AG04450 (cell line): ENCODE measurements around the gene TNS3. TPM values are rescaled to one million over a fixed set of nuclear protein-coding genes. Genes with fewer than 3 reads are reported as not detected.
A peak's percentile ranks its signal among the peaks of the same experiment; 100 is the strongest.

ENCODE experiments used
- CTCF ChIA-PET: fragments of 300-600, 350-600 bp; formaldehyde crosslinking; extraction: SDS; loops from one replicate; lab custom pipeline; 2022; ENCODE audit warnings: antibody characterized with exemption, inconsistent platforms; lab: Charles Lee
- POLR2A ChIA-PET: fragments of 350-600 bp; formaldehyde crosslinking; extraction: SDS; loops from one replicate; lab custom pipeline; 2021; ENCODE audit warnings: antibody characterized with exemption, inconsistent platforms; lab: Yijun Ruan, JAX
- DNase-seq: peaks from one replicate; pipeline ENCODE4 v3.0.0-alpha.2; 2011; ENCODE audit warnings: low read depth, low spot score
- H3K27ac ChIP-seq: one replicate; pipeline ENCODE4 v1.5.1; 2012; ENCODE audit warnings: low read depth, low read length, control low read depth
- H3K27me3 ChIP-seq: one replicate; pipeline ENCODE4 v1.6.0; 2012; ENCODE audit warnings: low read length; ENCODE audit not compliant: control insufficient read depth, insufficient read depth
- H3K4me3 ChIP-seq: 2 replicates; pipeline ENCODE4 v1.5.1; 2011; ENCODE audit warnings: mild to moderate bottlenecking, low read depth, low read length, control low read depth
- H3K9me3 ChIP-seq: 2 replicates; pipeline ENCODE4 v1.5.1; 2012; ENCODE audit warnings: low read length; ENCODE audit not compliant: control insufficient read depth, insufficient read depth
- polyA plus RNA-seq: library from polyadenylated mRNA; depleted of rRNA; stranded (reverse); fragments of >200 nt; gene quantifications from 2 replicates; pipeline ENCODE4 v1.2.3, GENCODE V29; 2011
- TF ChIP-seq, protein P1 (sequence below): IDR thresholded peaks from 2 replicates; pipeline ENCODE4 v1.5.1; 2011; ENCODE audit warnings: low read depth, low read length, control low read depth, inconsistent platforms

TNS3 gene
- polyA plus RNA-seq, 1 experiment = 131 TPM

GRCh38 chr7:47427051-47427643 lies 154.8 kb downstream of the TNS3 start:
- H3K4me3 ChIP-seq = no peak overlapping the region
- peak overlapping the region; percentile 11 for H3K27ac ChIP-seq
- ChIA-PET CTCF (interaction anchor here (1.0 to 1.5 kb wide), 2 partner anchors 9 kb away, joined by 3 to 5 read pairs; no protein-coding TSS in a partner anchor), POLR2A (no interaction called here)
- H3K9me3 ChIP-seq = no peaks in the 10 kb centered on the region
- TF ChIP-seq, protein P1, sequence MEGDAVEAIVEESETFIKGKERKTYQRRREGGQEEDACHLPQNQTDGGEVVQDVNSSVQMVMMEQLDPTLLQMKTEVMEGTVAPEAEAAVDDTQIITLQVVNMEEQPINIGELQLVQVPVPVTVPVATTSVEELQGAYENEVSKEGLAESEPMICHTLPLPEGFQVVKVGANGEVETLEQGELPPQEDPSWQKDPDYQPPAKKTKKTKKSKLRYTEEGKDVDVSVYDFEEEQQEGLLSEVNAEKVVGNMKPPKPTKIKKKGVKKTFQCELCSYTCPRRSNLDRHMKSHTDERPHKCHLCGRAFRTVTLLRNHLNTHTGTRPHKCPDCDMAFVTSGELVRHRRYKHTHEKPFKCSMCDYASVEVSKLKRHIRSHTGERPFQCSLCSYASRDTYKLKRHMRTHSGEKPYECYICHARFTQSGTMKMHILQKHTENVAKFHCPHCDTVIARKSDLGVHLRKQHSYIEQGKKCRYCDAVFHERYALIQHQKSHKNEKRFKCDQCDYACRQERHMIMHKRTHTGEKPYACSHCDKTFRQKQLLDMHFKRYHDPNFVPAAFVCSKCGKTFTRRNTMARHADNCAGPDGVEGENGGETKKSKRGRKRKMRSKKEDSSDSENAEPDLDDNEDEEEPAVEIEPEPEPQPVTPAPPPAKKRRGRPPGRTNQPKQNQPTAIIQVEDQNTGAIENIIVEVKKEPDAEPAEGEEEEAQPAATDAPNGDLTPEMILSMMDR = no peak
- no peak for DNase-seq
- no peaks in the 10 kb centered on the region for H3K27me3 ChIP-seq

GRCh38 chr7:47424523-47424922 lies 157.4 kb downstream of the TNS3 start:
- Histone ChIP-seq H3K27me3 (no peaks in the 10 kb centered on the region), H3K9me3 (no peaks in the 10 kb centered on the region), H3K27ac (no peak overlapping the region), H3K4me3 (no peak overlapping the region)
- CTCF ChIA-PET = interaction anchor here (2.0 to 4.0 kb wide), 2 partner anchors 11 to 395 kb away, joined by 7 to 18 read pairs; no protein-coding TSS in a partner anchor
- POLR2A ChIA-PET = no interaction called here
- no peak for DNase-seq
- TF ChIP-seq, protein P1 = no peak

- no peak for DNase-seq
- Histone ChIP-seq H3K9me3 (no peaks in the 10 kb centered on the region), H3K4me3 (no peak overlapping the region), H3K27me3 (no peaks in the 10 kb centered on the region), H3K27ac (peak overlapping the region; percentile 23)
- TF ChIP-seq, protein P1 = no peak
- ChIA-PET POLR2A (no interaction called here), CTCF (interaction anchor here (2.0 to 4.0 kb wide), 2 partner anchors 12 to 396 kb away, joined by 7 to 18 read pairs; no protein-coding TSS in a partner anchor)
These were observed 158.7 kb downstream of the TNS3 start for GRCh38 chr7:47423196-47423595.

DNA sequence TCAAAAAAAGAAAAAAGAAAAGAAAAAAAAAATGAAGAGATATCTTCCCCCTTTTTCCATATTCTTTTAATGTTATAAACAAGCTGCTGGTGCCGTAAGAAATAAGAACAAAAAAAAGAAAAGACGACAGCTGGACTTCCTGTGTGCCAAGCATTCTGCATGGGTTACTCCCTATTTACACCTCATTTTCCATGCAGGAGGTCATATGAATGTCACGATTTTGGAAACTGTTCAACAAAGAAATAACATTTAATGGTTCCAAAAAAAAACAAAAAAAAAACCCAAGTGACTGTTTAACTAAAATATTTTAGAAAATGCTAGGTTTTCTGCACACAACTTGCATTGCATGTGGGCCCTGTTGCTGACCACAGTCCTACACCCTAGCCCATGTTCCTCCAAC lies 159.3 kb downstream of the TNS3 start:
- TF ChIP-seq, protein P1 = no peak
- no peaks in the 10 kb centered on the region for H3K9me3 ChIP-seq
- CTCF ChIA-PET = interaction anchor here (2.0 to 4.0 kb wide), 3 partner anchors 13 to 397 kb away, joined by 7 to 18 read pairs (median 14); no protein-coding TSS in a partner anchor
- H3K4me3 ChIP-seq = no peak overlapping the region
- no peaks in the 10 kb centered on the region for H3K27me3 ChIP-seq
- DNase-seq = no peak
- H3K27ac ChIP-seq = peak overlapping the region; percentile 23
- POLR2A ChIA-PET = no interaction called here

DNA sequence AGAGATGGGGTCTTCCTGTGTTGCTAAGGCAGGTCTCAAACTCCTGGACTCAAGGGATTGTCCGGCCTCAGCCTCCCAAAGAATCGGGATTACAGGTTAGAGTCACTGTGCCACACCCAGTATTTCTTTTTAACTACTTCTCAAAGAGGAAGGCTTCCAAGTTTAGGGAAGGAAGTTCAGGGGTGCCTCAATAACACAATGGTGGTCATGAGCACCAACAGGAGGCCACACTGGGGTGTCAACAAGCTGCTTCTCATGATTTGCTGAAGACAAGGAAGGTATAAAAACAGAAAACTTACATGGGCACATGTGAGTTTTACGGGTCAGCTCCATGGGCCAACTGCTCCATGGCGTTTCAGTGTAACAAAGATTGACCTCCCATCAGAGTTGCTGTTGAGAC lies 160.5 kb downstream of the TNS3 start:
- H3K27ac ChIP-seq = no peak overlapping the region
- no peak overlapping the region for H3K4me3 ChIP-seq
- TF ChIP-seq, protein P1 = no peak
- CTCF ChIA-PET = interaction anchor here (1.8 to 4.0 kb wide), 3 partner anchors 10 to 155 kb away, joined by 5 to 18 read pairs (median 14); no protein-coding TSS in a partner anchor
- no peak for DNase-seq
- H3K27me3 ChIP-seq = no peaks in the 10 kb centered on the region
- POLR2A ChIA-PET = interaction anchor here (0.7 kb wide), 1 partner anchor 138 kb away, joined by 3 read pairs; no protein-coding TSS in a partner anchor
- no peaks in the 10 kb centered on the region for H3K9me3 ChIP-seq
